Esophagus muscularis mucosa (tissue), 4 donors: ENCODE measurements around the gene HS2ST1. TPM values are rescaled to one million over a fixed set of nuclear protein-coding genes. Genes with fewer than 3 reads are reported as not detected.

ENCODE experiments used
- DNase-seq: peaks from one replicate; pipeline ENCODE4 v3.0.0-alpha.2; 2017; ENCODE audit errors: extremely low spot score
- H3K27ac ChIP-seq, 4 donors: fragments of 200-600 bp; sonication (generic); replicated peaks in 1 of 4; 1 replicate in 3 of 4; 2 replicates in 1 of 4; pipeline ENCODE4 v1.5.1; 2016 to 2019; ENCODE audit warnings: mild to moderate bottlenecking in 1 of 4
- H3K27me3 ChIP-seq, 4 donors: fragments of 200-600 bp; sonication (generic); one replicate each; pipeline versions ENCODE4 v1.5.1 to v1.6.0; 2016 to 2019
- H3K36me3 ChIP-seq, 4 donors: fragments of 200-600 bp; sonication (generic); one replicate each; pipeline ENCODE4 v1.5.1; 2016 to 2019
- H3K4me1 ChIP-seq, 4 donors: fragments of 200-600 bp; sonication (generic); one replicate each; pipeline ENCODE4 v1.5.1; 2016 to 2019
- H3K4me3 ChIP-seq, 4 donors: fragments of 200-600 bp; sonication (generic); 1 replicate in 2 of 4; 2 replicates in 2 of 4; pipeline ENCODE4 v1.5.1; 2016 to 2019; ENCODE audit warnings: mild to moderate bottlenecking in 4 of 4, moderate library complexity in 1 of 4
- H3K9me3 ChIP-seq, 4 donors: fragments of 200-600 bp; sonication (generic); 1 replicate in 3 of 4; 2 replicates in 1 of 4; pipeline ENCODE4 v1.5.1; 2016 to 2019
- EP300 ChIP-seq: sonication (generic); formaldehyde crosslinking; IDR thresholded peaks from one replicate; pipeline ENCODE4 v1.6.1; 2017; ENCODE audit warnings: antibody characterized with exemption
- POLR2A ChIP-seq: fragments of 450-650 bp; IDR thresholded peaks from one replicate; pipeline ENCODE4 v1.6.1; 2017; ENCODE audit warnings: antibody characterized with exemption, moderate library complexity, mild to moderate bottlenecking, low read depth
- POLR2AphosphoS5 ChIP-seq, 2 donors: sonication (generic); formaldehyde crosslinking; IDR thresholded peaks; one replicate each; pipeline ENCODE4 v1.6.1; 2017; ENCODE audit warnings: antibody characterized with exemption in 2 of 2
- WGBS: methylation state at CpG from one replicate; pipeline ENCODE4 v1.1.5; 2018; 5-methylcytosine and 5-hydroxymethylcytosine counted together
- intact Hi-C: fragments of 100-400 bp; cut with DNase I; formaldehyde crosslinking; loops from one replicate; pipeline ENCODE4 v1.15.1; 2023
- total RNA-seq, 4 donors: library from RNA; depleted of rRNA; stranded (reverse); fragments of >200 nt; gene quantifications; one replicate each; pipeline versions ENCODE4 v1.1.0 to v1.2.1, GENCODE V29; 2016
- TF ChIP-seq, protein P1 (sequence below), 3 experiments: fragments of 200-600 bp in 2 of 3; fragments of 450-650 bp in 1 of 3; sonication (generic) in 2 of 3; IDR thresholded peaks; one replicate each; pipeline ENCODE4 v1.5.1; 2017 to 2019; ENCODE audit warnings: antibody characterized with exemption in 3 of 3, mild to moderate bottlenecking in 2 of 3, moderate library complexity in 1 of 3

Gene HS2ST1
- total RNA-seq, 4 donors from 2014 or later, result 8.5 to 11.6 (median 9.4) TPM

DNA sequence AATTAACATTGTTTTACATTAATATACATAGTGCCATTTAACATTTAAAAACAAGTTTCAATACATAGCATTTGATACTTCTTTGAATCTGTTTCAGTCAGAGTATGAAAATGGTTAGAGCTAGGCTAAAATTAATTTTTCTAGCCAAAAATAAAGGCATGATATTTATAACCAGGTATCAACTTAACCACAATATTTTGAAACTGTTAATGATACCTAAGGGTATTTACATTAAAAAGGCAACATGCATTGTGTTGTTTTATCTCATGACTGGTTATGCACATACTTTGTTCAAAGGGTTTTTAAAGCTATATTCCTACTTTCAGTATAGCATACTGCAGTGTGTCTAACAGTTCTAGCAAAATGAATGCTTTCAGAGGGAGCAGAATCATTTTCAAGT is 130.0 kb downstream of the HS2ST1 start:
- no peaks in the 10 kb centered on the region for H3K27me3 ChIP-seq
- no peaks in the 10 kb centered on the region for H3K4me1 ChIP-seq
- no peak for DNase-seq
- TF ChIP-seq EP300 (no peak), POLR2A (no peak), POLR2AphosphoS5 (IDR thresholded peaks at IDR 0.05) (no peak)
- TF ChIP-seq, protein P1, sequence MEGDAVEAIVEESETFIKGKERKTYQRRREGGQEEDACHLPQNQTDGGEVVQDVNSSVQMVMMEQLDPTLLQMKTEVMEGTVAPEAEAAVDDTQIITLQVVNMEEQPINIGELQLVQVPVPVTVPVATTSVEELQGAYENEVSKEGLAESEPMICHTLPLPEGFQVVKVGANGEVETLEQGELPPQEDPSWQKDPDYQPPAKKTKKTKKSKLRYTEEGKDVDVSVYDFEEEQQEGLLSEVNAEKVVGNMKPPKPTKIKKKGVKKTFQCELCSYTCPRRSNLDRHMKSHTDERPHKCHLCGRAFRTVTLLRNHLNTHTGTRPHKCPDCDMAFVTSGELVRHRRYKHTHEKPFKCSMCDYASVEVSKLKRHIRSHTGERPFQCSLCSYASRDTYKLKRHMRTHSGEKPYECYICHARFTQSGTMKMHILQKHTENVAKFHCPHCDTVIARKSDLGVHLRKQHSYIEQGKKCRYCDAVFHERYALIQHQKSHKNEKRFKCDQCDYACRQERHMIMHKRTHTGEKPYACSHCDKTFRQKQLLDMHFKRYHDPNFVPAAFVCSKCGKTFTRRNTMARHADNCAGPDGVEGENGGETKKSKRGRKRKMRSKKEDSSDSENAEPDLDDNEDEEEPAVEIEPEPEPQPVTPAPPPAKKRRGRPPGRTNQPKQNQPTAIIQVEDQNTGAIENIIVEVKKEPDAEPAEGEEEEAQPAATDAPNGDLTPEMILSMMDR (IDR thresholded peaks at IDR 0.05), result no peak
- peaks cover 0 to 2% (median 0%) of the 10 kb centered on the region in 4 donors for H3K9me3 ChIP-seq
- H3K4me3 ChIP-seq, result no peak overlapping the region
- H3K36me3 ChIP-seq, result no peaks in the 10 kb centered on the region
- intact Hi-C loops, result no loop called here
- H3K27ac ChIP-seq, result no peak overlapping the region

DNA sequence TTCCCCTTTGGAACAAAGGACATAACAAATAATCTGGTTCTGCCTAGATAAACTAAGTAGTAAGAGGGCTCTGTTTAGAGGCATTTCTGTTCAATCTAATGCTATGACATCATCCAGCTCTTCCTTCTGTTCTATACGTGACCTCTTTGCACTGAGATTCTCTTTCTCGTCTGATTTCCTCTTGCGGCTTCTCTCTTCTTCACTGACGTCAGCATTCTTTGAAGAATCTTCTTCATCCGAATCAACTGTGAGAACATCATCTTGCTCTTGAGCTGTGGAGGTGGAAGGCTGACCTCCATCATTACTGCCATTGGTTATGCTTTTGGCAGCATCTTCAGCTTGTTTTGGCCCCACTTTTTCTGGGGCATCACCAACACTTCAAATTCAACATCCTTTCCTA is 130.4 kb downstream of the HS2ST1 start:
- TF ChIP-seq POLR2A, result no peak
- no peak for TF ChIP-seq EP300
- no peak for TF ChIP-seq POLR2AphosphoS5 (IDR thresholded peaks at IDR 0.05)
- TF ChIP-seq, protein P1 (IDR thresholded peaks at IDR 0.05), result no peak
- H3K27me3 ChIP-seq, result no peaks in the 10 kb centered on the region
- no peaks in the 10 kb centered on the region for H3K36me3 ChIP-seq
- no peak overlapping the region for H3K4me3 ChIP-seq
- no peak for DNase-seq
- WGBS, result 85% methylated on average over 5 of the region's 5 CpGs
- no peaks in the 10 kb centered on the region for H3K4me1 ChIP-seq
- H3K27ac ChIP-seq, result no peak overlapping the region
- H3K9me3 ChIP-seq, result peaks cover 0 to 2% (median 0%) of the 10 kb centered on the region in 4 donors
- intact Hi-C loops, result no loop called here

DNA sequence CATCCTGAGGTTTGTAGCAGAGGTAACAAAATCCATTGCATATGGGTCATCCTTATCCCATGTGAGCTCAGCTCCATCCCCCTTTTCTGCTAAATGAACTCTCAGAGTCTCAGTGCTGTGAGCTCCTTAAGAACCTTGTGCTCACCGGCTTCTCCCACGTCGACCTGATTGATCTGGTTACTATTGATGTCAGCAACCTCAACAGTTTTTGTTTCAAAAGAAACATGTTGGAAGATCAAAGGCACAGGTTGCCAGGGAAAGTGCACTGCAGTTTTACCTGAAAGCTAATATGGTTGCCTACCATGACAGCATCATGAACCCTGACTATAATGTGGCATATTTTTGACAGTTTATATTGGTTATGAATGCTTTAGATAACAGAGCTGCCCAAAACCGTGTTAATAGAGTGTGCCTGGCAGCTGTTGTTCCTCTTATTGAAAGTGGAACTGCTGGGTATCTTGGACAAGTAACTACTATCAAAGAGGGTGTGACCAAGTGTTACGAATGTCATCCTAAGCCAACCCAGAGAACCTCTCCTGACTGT is 131.4 kb downstream of the HS2ST1 start:
- WGBS, result 77% methylated on average over 5 of the region's 5 CpGs
- intact Hi-C loops, result no loop called here
- Histone ChIP-seq H3K27ac (no peak overlapping the region), H3K9me3 (peaks cover 0 to 2% (median 0%) of the 10 kb centered on the region in 4 donors), H3K4me1 (no peaks in the 10 kb centered on the region), H3K27me3 (no peaks in the 10 kb centered on the region), H3K36me3 (no peaks in the 10 kb centered on the region), H3K4me3 (no peak overlapping the region)
- TF ChIP-seq, protein P1 (IDR thresholded peaks at IDR 0.05), result no peak
- TF ChIP-seq EP300 (no peak), POLR2AphosphoS5 (IDR thresholded peaks at IDR 0.05) (no peak), POLR2A (no peak)
- DNase-seq, result no peak

DNA sequence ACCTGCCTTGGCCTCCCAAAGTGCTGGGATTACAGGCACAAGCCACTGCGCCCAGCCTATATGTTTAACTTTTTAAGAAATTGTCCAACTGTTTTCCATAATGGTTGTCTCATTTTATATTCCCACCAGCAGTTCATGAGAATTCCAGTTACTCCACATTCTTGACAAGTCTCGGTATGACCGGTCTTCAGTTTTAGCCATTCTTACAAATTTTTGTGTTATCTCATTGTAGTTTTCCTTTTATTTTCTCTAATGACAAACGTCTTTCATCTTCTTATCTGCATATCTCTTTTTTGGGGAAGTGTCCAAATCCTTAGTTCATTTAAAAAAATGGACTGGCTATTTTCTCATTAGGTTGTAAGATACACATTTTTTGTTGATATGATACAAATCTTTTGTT is 132.5 kb downstream of the HS2ST1 start:
- Histone ChIP-seq H3K27ac (no peak overlapping the region), H3K36me3 (no peaks in the 10 kb centered on the region), H3K9me3 (peaks cover 0 to 2% (median 0%) of the 10 kb centered on the region in 4 donors), H3K4me1 (no peaks in the 10 kb centered on the region), H3K27me3 (no peaks in the 10 kb centered on the region), H3K4me3 (no peak overlapping the region)
- 67% methylated on average over 4 of the region's 4 CpGs for WGBS
- DNase-seq, result no peak
- intact Hi-C loops, result no loop called here
- TF ChIP-seq EP300 (no peak), POLR2AphosphoS5 (IDR thresholded peaks at IDR 0.05) (no peak), POLR2A (no peak)
- TF ChIP-seq, protein P1 (IDR thresholded peaks at IDR 0.05), result no peak

DNA sequence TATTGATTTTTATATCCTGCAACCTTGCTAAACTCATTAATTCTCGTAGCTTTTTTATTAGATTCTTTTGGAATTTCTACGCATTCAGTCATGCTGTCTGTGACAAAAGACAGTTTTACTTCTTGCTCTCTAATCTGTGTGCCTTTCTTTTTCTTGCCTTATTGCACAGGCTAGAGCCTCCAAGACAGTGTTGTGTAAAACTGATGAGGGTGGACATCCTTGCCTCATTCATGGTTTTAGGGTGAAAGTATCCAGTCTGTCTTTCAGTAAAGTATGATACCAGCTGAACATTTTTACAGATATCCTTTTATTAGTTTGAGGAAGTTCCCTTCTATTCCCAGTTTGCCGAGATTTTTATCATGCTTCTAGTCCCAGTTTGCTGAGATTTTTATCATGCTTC is 133.8 kb downstream of the HS2ST1 start:
- Histone ChIP-seq H3K27ac (no peak overlapping the region), H3K9me3 (peaks cover 0 to 2% (median 0%) of the 10 kb centered on the region in 4 donors), H3K27me3 (no peaks in the 10 kb centered on the region), H3K4me1 (no peaks in the 10 kb centered on the region), H3K4me3 (no peak overlapping the region), H3K36me3 (no peaks in the 10 kb centered on the region)
- TF ChIP-seq, protein P1 (IDR thresholded peaks at IDR 0.05), result no peak
- TF ChIP-seq EP300 (no peak), POLR2AphosphoS5 (IDR thresholded peaks at IDR 0.05) (no peak), POLR2A (no peak)
- WGBS, result 100% methylated on average over 3 of the region's 3 CpGs
- intact Hi-C loops, result no loop called here
- DNase-seq, result no peak
